ENCODE results near the gene NCR1.

- TF ChIP-seq TBP (IDR thresholded peaks at IDR 0.05; ENCODE audit: low read depth, low read length) (no peak), SUZ12 (IDR thresholded peaks at IDR 0.05; ENCODE audit: low read length) (no peak), CTCF (IDR thresholded peaks at IDR 0.05; ENCODE audit: control extremely low read depth in 1 of 3, insufficient read depth in 1 of 3, low read depth in 1 of 3, low read length in 3 of 3) (no peak), ZNF274 (IDR thresholded peaks at IDR 0.05; ENCODE audit: borderline replicate concordance, extremely low read depth, low read length) (no peak), SRF (IDR thresholded peaks at IDR 0.05; ENCODE audit: low read depth, low read length) (no peak), POLR2A (IDR thresholded peaks at IDR 0.05; ENCODE audit: control extremely low read depth in 1 of 2, low read depth in 2 of 2, low read length in 2 of 2) (no peak), MAX (IDR thresholded peaks at IDR 0.05) (no peak), TCF12 (IDR thresholded peaks at IDR 0.05; ENCODE audit: low read depth, low read length) (no peak), RNF2 (IDR thresholded peaks at IDR 0.05; ENCODE audit: borderline replicate concordance, low read depth, low read length, missing control alignments, poor library complexity, severe bottlenecking) (no peak), EZH2 (IDR thresholded peaks at IDR 0.05; ENCODE audit: low read depth, low read length, severe bottlenecking) (no peak), RFX5 (IDR thresholded peaks at IDR 0.05; ENCODE audit: borderline replicate concordance, low read depth, low read length) (no peak), SP2 (IDR thresholded peaks at IDR 0.05; ENCODE audit: low read length) (no peak), POLR2AphosphoS5 (IDR thresholded peaks at IDR 0.05; ENCODE audit: low read depth, low read length) (no peak), ATF3 (IDR thresholded peaks at IDR 0.05; ENCODE audit: insufficient read depth, low read depth, low read length) (no peak)
These were observed 3.9 kb upstream of the NCR1 start for GRCh38 chr19:54902061-54902460.

Data from H1 (cell line).